HG02938 (cell line): ENCODE results near the gene APOF.
"Not testable (repeated sequence)": the region's sequence is repeated elsewhere in the genome, so short reads cannot be mapped to it uniquely, and the experiment has no call there.

Source experiments
- ATAC-seq: cut with Tn5 transposase; IDR thresholded peaks from one replicate; pipeline ENCODE4 v1.9.1; 2021; ENCODE audit warnings: mild to moderate bottlenecking, moderate library complexity; ENCODE audit not compliant: unreplicated experiment

Gene APOF

GRCh38 chr12:56333679-56334489 is 28.8 kb downstream of the APOF start, which contains the start of gene PAN2:
Gene PAN2, minus strand, starts transcription at chr12:56334000. Its CDS starts 906 bp downstream, at chr12:56333094.
- peak; percentile 94 for ATAC-seq

- peak; percentile 6 for ATAC-seq
Measured at GRCh38 chr12:56333197-56333678, 29.4 kb downstream of the APOF start.

- no peak for ATAC-seq
Measured at GRCh38 chr12:56332512-56333196, 30.0 kb downstream of the APOF start.

GRCh38 chr12:56330936-56331490 is 31.6 kb downstream of the APOF start:
- no peak for ATAC-seq

GRCh38 chr12:56326533-56326932 is 36.1 kb downstream of the APOF start:
- ATAC-seq: no peak

GRCh38 chr12:56326126-56326525 is 36.5 kb downstream of the APOF start:
- ATAC-seq: no peak

GRCh38 chr12:56324206-56324605 is 38.5 kb downstream of the APOF start:
- no peak for ATAC-seq

GRCh38 chr12:56321610-56322009 is 41.0 kb downstream of the APOF start:
- ATAC-seq: not testable (repeated sequence)

GRCh38 chr12:56321027-56321426 is 41.6 kb downstream of the APOF start:
- no peak for ATAC-seq

GRCh38 chr12:56317675-56318074 is 45.0 kb downstream of the APOF start:
- no peak for ATAC-seq

- peak; percentile 94 for ATAC-seq
Measured at GRCh38 chr12:56315622-56316473, 46.8 kb downstream of the APOF start, which contains the start of gene CNPY2. Gene CNPY2, minus strand, starts transcription at chr12:56315988. Its CDS starts 771 bp downstream, at chr12:56315217.

GRCh38 chr12:56315249-56315621 is 47.4 kb downstream of the APOF start:
- no peak for ATAC-seq

- no peak for ATAC-seq
Measured at GRCh38 chr12:56311003-56311402, 51.7 kb downstream of the APOF start.
